ENCODE measurements around the gene FBXW5.

The FBXW5 gene

DNA sequence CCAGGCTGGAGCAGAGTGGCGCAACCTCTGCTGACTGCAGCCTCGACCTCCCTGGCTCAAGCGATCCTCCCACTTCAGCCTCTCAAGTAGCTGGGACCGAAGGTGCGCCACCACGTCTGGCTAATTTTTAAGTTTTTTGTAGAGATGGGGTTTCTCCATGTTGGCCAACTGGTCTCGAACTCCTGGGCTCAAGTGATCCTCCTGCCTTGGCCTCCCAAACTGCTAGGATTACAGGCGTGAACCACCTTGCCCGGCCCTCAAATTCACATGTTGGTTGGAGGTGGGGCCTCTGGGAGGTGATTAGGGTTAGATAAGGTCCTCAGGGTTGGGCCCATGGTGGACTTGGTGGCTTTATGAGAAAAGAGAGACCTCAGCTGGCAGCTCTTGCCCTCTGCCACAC, 17.6 kb upstream of the FBXW5 start:
- DNase-seq (ENCODE audit: low read depth, low spot score): no peak

DNA sequence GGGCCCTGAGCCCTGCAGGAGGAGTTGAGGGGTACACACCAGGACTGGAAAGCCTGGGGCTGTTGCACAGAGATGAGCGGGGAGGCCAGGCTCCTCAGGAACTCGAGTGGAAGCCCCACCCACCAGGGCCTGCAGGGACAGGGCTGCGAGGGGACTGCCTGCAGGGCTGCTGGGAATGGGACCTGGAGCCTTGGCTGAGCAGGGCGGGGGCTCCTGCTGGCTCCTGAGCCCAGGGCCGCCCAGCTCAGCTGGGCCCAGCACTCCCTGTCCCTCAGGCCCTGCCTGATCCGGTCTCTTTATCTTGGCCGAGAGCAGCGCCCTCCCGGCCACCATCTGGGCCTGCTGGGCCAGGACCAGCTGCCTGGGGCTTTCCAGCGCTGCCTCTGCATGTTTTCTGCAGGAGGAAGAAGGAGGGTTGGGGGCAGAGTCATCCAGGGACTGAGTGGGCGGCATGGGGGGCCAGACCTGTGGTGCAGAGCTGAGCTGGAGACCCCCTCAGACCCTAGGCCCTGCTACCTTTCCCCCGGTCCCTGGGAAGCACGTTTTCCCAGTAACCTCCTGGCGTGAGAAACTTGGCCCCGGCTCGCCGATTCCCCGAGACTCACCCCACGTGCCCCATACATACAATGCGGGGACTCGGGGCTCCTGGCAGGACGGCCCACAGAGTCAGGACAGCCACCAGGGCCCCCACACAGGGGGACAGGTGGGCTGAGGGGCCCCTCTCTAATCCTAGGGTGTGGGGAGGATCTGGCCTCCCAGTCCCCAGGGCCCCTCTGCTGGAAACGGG, 16.9 kb upstream of the FBXW5 start:
- no peak for DNase-seq (ENCODE audit: low read depth, low spot score)

DNA sequence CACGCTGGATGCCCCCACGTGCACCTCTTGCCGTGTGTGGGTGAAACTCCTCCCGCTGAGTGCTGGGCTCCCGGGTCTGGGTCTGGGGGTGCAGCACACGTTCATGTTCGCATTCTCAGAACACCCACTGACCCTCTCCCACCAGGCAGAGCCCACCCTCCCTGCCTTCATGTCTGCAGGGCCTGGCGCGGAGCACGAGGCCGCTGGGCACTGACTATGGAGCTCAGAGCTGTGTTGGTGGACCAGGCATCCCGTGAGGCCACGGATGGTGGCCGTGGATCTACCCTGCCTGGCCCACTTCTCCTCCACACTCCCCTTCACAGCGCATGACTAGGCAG, 16.4 kb upstream of the FBXW5 start:
- DNase-seq (ENCODE audit: low read depth, low spot score): no peak

DNA sequence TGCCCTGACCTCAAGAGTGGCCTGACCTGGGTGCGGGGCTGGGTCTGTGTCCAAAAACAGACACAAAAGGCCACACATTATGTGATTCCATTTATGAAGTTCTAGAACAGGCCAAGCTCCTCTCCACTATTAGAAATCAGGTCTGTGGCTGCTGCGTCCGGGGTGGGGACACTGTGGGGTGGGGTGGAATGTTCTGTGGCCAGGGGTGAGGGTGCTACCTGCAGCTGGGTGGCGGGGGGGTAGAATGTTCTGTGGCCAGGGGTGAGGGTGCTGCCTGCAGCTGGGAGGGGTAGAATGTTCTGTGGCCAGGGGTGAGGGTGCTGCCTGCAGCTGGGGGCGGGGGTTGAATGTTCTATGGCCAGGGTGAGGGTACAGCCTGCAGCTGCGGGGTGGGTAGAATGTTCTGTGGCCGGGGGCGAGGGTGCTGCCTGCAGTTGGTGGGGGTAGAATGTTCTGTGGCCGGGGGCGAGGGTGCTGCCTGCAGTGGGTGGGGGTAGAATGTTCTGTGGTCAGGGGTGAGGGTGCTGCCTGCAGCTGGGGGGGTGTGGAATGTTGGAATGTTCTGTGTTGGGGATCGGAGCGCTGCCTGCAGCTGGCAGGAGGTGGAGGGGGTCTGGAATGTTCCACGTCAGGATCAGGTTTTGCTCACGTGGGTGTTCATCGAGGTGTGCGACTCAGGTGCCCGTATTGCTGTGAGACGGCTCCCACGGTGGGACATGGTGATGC, 15.8 kb upstream of the FBXW5 start:
- DNase-seq (ENCODE audit: low read depth, low spot score): no peak

DNA sequence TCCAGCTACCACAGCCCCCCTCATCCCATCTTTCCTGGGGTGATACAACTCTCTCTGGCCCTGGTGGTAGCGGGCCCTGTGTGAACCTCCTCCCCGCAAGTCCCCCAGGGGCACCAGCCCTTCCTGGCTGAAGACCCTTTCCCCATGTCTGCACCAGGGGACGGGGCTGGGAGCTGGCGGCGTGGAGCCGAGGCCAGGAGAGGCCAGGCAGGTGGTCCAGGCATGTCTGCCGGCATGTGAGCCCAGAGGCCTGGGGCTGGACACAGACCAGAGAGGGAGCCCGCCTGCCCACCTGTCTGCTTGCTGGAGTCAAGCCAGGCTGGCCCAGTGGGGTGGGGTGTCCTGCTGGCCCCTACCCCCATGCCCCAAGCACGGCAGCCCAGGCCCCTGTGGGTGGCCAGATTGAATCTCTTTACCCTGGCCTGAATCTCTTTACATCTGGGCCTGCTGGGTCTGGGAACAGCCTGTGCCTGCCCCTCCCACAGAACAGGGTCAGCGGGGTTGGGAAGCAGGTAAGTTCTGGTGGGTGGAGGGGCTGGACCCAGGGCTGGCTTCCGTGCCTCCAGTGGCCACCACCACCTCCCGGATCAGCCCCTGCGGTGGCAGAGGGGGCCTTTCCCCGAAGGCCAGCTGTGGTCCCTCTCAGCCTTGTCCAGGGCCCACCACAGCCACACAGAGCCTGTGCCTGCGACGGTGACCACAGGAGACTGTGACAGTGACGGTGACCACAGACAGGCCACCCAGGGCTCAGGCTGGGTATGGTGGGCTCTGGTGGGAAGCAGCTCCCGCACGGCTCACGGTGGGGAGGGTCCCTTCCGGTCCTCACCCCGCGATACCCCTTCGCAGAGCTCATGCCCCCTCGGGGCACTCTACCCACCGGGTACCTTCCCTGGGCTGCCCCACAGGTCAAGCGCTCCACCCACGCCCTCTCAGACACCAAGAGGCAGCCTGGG, 14.6 kb upstream of the FBXW5 start:
- DNase-seq (ENCODE audit: low read depth, low spot score): no peak

DNA sequence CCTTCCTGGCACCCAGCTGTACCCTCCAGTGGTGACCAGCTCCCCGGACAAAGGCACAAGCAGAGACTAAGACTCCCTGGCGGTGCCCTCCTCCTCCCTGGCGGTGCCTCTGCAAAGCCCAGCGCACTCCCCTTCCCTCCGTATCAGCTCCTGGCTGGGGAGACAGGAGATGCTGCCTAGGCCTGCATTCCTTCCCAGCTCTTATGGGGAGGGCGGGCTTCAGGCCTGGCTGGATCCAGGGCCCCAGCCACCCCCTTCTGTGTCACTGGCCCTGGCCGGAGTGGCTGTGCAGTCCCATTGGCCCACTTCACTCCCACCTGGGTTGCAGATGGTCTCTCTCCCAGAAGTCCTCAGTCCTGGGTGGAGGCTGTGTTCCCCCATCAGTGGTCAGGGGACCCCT, 13.9 kb upstream of the FBXW5 start:
- DNase-seq (ENCODE audit: low read depth, low spot score): no peak

- DNase-seq (ENCODE audit: low read depth, low spot score): no peak
Observed at GRCh38 chr9:136957901-136958300, 13.4 kb upstream of the FBXW5 start.

GRCh38 chr9:136957461-136957860, 12.9 kb upstream of the FBXW5 start:
- no peak for DNase-seq (ENCODE audit: low read depth, low spot score)

- no peak for DNase-seq (ENCODE audit: low read depth, low spot score)
Observed at GRCh38 chr9:136956604-136957003, 12.1 kb upstream of the FBXW5 start.

- no peak for DNase-seq (ENCODE audit: low read depth, low spot score)
Observed at GRCh38 chr9:136955943-136956335, 11.4 kb upstream of the FBXW5 start.

GRCh38 chr9:136955202-136955942, 10.8 kb upstream of the FBXW5 start:
- DNase-seq (ENCODE audit: low read depth, low spot score): no peak

GRCh38 chr9:136954270-136955083, 9.9 kb upstream of the FBXW5 start:
- DNase-seq (ENCODE audit: low read depth, low spot score): no peak

DNA sequence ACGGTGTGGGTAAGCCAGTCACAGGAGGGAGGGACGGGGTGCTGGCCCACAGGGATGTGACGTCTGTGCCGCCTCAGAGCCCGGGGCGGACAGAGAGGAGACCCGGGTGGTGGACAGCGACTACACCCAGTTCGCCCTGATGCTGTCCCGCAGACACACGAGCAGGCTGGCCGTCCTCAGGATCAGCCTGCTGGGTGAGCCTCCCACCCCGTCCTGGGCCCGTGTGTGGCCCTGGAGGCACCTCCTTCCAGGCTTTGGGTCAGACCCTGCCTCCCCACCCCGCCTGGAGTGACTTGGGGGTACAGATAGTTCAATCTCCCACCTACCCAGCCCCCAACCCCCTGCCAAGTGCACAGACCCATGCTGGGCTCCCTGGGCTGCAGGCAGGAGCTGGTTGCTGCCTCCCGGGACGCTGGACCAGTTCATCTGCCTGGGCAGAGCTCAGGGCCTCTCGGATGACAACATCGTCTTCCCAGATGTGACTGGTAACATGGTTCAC, 9.3 kb upstream of the FBXW5 start:
- no peak for DNase-seq (ENCODE audit: low read depth, low spot score)

DNA sequence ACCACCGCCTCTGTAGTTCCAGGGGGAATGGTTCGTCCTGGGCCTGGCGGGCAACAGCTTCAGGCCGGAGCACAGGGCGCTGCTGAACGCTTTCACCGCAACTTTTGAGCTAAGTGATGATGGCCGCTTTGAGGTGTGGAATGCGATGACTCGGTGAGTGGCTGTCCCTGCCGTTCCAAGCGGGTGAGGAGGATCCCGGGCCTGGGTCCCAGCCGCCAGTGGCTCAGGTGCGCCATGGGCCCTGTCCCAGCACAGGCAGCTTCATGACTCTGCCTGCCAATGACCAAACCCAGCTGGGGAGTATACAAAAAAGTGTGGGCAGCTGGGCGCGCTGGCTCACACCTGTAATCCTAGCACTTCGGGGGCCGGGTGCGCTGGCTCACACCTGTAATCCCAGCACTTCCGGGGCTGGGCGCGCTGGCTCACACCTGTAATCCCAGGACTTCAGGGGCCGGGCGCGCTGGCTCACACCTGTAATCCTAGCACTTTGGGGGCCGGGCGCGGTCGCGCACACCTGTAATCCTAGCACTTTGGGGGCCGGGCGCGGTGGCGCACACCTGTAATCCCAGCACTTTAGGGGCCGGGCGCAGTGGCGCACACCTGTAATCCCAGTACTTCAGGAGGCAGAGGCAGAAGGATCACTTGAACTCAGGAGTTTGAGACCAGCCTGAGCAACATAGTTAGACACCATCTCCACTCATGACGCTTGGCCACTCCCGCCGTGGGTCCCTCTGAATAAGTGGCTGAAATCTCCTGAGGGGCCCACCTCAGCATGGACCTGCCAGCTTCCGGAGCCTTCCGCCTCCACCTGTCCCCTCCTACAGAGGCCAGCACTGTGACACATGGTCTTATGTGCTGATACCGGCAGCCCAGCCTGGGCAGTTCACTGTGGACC, 8.6 kb upstream of the FBXW5 start:
- DNase-seq (ENCODE audit: low read depth, low spot score): no peak

DNA sequence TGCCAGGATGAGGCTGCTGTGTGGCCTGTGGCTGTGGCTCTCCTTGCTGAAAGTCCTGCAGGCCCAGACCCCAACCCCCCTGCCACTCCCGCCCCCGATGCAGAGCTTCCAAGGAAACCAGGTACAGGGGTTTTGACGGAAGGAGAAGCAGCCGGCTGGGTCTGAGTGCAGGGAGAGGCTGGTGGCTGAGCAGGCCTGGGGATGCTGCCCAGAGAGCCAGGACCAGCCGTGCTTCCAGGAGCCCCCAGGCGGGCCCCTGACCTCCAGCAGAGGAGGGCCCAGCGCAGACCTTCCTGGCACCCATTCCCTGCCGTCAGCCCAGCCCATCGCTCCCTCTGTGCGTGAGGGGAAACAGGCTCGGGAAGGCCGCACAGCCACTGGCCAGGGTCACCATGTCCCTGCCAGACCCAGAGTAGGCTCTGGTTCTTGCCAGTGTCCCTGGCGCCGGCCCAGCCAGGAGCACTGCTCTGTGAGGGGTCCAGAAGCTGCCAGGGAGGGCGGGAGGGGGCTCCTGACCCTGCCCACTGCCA, 7.8 kb upstream of the FBXW5 start:
- DNase-seq (ENCODE audit: low read depth, low spot score): no peak

GRCh38 chr9:136951541-136952320, 7.2 kb upstream of the FBXW5 start, which contains the start of gene LCN12:
Gene LCN12 (plus strand): TSS chr9:136952273. CDS start chr9:136952328, 55 bp downstream.
- no peak for DNase-seq (ENCODE audit: low read depth, low spot score)

- DNase-seq (ENCODE audit: low read depth, low spot score): no peak
Observed at GRCh38 chr9:136950656-136951276, 6.2 kb upstream of the FBXW5 start.
